Suppressor macrophage treated with lipopolysaccharide for 1 hour (primary cell): ENCODE results near the gene SYT8.
"Not testable (repeated sequence)": the region's sequence is repeated elsewhere in the genome, so short reads cannot be mapped to it uniquely, and the experiment has no call there.

Experiments used
- DNase-seq, 3 donors: peaks; one replicate each; pipeline ENCODE4 v3.0.0-alpha.2; 2020 to 2022

The SYT8 gene, protein sequence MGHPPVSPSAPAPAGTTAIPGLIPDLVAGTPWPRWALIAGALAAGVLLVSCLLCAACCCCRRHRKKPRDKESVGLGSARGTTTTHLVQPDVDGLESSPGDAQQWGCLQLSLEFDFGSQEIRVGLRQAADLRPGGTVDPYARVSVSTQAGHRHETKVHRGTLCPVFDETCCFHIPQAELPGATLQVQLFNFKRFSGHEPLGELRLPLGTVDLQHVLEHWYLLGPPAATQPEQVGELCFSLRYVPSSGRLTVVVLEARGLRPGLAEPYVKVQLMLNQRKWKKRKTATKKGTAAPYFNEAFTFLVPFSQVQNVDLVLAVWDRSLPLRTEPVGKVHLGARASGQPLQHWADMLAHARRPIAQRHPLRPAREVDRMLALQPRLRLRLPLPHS

DNA sequence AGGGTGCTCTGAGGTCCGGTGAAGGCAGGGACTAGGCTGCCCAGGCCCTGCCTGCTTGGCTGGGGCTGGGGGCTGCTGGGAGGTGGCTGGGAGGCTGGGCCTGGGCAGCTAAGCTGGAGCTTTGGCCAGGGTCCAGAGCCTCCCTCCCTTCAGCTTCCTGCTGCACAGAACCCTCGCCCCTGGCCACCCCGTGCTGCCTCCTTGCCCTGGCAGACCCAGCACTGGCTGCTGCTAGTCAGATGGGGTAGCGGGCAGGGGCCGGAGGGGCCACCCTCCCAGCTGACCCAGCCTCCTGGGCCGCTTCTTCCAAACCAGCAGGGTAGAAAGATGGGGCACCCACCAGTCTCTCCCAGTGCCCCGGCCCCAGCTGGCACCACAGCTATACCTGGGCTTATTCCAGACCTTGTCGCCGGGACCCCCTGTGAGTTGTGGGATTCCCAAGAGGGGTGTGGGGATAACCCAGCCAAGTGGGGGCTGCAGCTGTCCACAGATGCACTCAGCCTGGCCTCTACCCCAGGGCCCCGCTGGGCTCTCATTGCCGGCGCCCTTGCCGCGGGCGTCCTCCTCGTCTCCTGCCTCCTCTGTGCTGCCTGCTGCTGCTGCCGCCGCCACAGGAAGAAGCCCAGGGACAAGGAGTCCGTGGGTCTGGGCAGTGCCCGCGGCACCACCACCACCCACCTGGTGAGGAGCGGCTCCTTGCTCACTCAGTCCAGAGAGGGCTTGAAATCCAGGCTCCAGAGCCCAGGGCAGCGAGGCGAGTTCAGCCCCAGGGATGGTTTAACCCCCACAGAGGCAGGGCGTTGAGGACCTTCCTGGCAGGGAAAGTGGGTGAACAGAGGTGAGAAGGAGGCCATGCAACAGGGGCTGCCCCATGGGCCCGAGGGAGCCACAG is at the start of gene SYT8:
TSS of gene SYT8 (plus strand) at position 212 of the 892 bp plus-strand sequence. CDS start at position 328, 116 bp downstream.
- DNase-seq, result no peak

DNA sequence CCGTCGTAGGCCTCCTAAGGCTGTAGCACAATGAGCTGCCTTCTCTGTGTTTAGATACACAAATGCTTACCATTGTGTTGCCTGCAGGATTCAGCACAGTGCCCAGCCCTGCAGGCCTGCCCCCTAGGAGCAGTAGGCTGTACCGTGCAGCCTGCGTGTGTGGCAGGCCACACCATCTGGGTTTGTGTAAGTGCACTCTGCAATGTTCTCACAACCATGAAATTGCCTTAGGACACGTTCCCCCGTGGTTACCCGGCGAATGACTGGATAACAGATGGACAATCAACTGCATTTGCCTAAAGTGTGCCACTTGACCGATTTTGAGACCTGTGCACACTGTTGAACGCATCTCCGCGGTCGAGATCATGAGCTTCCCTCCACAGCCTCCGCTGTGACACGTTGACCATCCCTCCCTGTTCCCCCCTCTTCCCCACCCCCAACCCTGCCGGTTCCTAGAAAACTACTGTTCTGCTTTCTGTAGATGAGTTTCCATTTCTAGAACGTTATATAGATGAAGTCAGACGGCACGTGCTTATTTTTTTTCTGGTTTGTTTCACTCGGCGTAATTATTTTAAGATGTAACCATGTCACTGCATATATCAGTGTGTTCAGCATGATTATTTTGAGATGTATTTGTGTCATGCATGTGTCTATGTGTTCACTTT is 48.9 kb upstream of the SYT8 start:
- peak; percentile 83 to 91 (median 84) for DNase-seq

DNA sequence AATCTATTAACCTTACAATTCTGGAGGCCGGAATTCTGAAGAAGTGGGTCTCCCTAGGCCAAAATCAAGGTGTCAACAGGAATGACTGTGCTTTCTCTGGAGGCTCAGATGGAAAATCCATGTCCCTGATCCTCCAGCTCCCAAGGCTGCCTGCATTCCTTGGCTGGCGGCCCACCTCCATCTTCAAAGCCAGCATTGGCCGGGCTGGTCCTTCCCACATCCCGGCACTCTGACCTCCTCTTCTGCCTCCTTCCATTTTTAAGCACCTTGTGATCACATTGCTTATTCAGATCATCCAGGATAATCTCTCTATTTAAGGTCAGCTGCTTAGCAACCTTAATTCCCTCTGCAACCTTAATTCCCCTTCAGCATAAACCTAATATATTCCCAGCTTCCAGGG is 48.3 kb upstream of the SYT8 start:
- DNase-seq, result no peak

DNA sequence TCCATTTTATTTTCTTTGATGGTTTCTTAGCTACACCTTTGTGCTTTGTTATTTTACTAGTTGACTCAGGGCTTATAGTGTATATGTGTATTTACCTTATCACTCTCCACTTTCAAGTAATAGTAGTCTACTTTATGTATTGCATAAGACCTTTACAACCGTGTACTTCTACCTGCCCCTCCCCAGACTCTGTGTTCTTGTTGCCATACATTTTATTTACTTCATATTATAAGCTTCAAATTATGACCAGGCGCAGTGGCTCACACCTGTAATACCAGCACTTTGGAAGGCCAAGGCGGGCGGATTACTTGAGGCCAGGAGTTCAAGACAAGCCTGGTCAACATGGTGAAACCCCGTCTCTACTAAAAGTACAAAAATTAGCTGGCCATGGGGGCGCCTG is 42.9 kb upstream of the SYT8 start:
- no peak for DNase-seq

DNA sequence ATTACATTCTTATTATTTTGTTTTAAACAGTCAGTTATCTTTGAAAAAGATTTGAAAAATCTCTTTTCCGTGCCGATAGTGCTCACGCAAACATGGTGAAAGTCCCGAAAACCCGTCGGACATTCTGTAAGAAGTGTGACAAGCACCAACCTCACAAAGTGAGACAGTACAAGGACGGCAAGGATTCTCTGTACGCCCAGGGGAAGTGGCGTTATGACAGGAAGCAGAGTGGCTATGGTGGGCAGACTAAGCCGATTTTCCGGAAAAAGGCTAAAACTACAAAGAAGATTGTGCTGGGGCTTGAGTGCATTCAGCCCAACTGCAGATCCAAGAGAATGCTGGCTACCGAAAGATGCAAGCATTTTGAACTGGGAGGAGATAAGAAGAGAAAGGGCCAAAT is 42.3 kb upstream of the SYT8 start:
- peak in 2 of 3 donors; percentile 36 to 39 for DNase-seq

DNA sequence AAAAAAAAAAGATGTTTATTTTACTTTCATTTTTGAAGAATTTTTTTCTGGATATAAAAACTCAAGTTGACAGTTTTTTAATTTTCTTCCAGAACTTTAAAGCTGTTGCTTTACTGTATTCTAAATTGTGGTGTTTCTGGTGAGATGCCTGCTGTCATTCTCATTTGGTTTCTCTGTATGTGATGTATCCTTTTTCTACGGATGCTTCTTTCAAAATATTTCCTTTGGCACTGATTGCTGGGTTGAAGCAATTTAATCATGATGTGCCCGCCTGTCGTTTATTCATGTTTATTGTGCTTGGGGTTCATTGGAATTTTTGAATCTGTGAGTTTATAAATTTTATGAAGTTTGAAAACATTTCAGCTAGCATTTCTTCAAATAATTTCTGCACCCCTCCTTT is 41.7 kb upstream of the SYT8 start:
- no peak for DNase-seq

DNA sequence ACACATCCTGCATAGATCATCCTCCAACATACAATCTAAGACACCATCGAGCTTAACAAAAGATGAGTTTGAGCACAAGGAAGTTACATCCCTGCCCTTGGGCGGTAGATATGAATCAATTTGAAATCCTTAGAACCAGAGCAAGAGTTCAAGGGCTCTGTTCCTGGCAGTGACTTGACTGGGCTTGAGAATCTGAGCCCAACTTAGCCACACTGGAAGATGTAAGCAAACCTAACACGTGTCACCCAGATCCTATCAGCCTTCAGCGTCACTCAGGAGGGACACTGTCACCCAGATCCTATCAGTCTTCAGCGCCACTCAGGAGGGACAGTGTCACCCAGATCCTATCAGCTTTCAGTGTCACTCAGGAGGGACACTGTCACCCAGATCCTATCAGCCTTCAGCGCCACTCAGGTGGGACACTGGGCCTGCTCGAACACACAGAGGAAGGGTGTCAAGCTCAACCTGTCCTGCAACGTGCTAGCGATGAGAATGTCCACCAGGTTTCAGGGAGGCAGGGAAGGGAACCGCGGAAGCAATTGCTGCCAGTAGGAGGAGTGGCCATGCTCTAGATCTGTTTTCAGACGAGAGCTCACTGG is 38.3 kb upstream of the SYT8 start:
- no peak for DNase-seq

DNA sequence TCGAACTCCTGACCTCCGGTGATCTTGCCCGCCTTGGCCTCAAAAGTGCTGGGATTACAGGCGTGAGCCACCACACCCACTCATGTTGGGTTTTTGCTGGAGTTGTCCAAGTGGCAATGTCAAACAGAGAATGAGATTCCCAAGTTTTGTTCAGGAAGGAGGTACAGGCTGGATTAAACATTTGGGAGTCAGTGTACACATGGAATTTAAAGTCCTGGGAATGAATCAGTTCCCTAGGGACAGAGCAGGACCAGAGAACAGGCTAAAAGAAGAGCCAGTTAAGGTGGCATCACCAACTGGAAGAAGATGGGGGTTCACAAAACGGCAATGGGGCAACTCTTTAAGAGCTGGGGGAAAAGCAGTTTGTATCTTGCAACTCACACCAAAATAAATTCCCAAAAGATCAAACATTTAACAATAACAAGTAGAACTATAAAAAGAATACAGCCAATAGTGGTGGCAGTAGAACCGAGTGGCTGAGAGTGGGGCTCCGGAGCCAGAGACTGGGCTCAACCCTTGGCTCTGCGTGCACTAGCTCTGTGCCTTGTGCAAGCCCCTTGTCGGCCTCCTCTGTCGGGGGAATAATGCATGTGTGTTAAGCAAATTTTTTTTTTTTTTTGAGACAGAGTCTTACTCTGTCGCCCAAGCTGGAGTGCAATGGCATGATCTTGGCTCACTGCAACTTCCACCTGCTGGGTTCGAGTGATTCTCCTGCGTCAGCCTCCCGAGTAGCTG is 37.2 kb upstream of the SYT8 start:
- peak in 1 of 3 donors; percentile 5 for DNase-seq

DNA sequence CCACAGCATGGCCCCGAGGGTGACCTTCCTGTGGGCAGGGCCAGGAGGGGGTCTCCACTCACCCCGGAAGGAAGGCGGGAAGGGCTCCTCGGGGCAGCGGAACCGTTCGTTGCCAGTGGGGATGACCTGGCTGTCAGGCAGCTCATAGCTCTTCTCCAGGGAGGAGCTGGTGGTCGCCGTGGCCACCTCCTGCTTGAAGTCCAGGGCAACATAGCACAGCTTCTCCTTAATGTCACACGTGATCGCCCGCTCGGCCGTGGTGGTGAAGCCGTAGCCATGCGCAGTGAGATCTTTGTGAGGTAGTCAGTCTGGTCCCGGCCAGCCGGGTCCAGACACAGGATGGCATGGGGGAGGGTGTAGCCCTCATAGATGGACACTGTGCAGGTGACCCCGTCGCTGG is 31.5 kb upstream of the SYT8 start:
- no peak for DNase-seq

DNA sequence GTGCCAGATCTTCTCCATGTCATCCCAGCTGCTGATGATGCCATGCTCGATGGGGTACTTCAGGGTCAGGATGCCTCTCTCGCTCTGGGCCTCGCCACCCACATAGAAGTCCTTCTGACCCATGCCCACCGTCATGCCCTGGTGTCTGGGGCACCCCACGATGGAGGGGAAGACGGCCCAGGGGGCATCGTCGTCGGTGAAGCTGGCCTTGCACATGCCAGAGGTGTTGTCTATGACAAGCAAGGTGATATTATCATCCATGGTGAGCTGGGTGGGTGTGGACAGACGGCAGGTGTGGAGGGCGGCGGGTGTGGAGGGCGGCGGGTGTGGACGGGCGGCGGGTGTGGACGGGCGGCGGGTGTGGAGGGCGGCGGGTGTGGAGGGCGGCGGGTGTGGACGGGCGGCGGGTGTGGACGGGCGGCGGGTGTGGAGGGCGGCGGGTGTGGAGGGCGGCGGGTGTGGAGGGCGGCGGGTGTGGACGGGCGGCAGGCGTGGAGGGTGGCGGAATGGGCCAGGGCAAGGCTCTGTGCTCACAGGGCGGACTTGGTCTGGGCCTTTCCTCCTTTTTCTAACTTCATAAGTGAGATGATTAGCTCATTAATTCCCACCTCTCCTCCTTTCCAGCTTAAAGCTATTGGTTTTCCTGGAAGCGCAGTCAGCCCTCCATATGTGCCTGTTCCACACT is 30.8 kb upstream of the SYT8 start:
- not testable (repeated sequence) for DNase-seq

DNA sequence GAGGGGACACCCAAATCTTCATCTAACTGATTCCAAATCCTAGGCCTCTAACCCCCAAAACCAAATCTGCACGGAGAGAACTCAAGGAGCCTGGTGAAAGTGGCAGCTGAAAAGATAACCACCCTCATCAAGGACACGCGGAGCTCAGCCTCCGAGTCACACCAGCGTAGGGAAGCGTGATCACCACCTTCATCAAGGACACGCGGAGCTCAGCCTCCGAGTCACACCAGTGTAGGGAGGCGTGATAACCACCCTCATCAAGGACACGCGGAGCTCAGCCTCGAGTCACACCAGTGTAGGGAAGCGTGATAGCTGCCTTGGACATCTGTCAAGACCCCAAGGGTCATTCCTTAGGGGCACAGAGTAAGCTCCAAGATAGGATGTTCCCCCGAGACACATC is 29.3 kb upstream of the SYT8 start:
- no peak for DNase-seq

DNA sequence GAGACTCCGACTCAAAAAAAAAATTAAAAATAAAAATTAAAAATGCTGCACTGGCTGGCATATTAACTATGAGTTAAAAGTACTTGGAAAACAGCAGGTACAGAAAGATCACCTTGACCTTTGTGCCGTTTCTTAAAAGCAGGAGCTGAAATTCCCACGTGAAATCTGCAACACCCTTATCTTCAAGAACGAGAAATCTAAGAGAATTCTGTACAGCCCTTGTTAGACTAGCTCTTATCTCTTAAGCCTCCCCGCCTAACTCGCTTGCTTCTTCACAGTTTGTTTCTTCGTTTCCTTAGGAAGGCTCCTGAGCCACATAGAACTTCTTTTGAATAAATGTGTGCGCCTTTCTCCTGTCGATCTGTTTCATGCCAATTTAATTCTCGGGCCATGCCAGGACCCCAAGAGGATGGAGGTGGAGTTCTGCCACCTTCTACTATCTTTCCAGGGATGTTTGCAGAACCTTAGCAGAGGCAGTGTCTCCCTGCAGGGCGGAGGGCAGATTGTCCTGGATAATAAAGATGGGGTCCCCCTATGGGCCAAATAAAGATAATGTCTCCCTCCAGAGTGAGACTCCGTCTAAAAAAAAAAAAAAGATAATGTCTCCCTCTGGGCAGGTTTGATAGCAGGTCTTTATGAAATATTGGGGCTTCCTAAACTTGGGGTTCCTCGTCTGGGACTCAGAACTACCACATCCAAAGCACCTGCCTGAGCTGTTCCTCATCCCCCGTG is 27.4 kb upstream of the SYT8 start:
- peak in 1 of 3 donors; percentile 23 for DNase-seq

DNA sequence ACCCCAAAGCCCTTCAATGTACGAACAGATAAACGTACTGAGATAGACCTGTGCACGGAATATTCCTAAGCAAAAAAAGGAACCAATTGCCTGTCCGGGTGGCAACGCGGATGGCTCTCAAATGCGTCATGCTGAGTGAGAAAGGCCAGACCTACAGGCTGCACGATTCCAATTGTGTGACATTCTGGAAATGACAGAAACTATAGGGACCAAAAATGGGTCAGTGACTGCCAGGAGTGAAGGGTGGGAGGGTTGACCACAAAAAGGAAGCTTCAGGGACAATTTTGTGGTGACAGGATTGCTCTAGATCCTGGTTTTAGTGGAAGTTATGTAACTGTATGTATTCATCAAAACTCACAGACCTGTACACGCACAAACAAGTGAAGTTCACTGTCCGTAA is 24.0 kb upstream of the SYT8 start:
- peak; percentile 83 to 89 (median 88) for DNase-seq

DNA sequence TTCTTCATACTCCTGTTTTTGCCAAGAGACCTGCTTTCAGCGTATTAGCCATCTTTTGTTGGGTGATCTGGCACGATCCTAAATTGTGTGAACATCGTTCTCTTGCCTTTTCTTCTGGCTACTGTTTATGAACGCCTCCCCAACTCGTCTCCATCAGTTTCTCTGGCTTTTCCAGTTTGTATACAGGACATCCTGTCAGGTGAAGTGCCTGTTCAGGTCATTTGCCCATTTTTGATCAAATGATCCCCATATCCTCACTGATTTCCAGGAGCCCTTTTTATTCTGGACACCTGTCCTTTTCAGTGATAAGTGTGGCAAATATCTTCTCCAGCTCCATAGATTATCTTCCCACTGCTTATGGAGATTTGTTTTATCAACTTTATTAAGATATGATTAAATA is 22.5 kb upstream of the SYT8 start:
- DNase-seq, result no peak

DNA sequence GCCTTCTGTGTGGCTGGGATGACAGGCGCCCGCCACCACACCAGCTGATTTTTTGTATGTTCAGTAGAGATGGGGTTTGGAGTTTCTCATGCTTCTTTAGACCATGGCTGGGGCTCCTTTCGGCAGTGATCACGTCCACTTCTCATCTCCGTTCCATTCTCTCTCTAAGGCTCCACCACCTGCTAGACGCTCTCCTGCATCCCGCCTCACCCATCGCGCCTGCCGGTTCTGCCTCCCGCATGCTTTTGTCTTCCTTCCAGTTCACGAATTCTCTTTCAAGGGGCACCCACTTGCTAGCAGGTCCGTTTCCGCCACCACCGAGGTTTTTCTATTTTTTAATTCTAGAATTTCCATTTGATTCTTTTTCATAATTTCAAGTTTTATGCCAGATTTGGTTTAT is 22.0 kb upstream of the SYT8 start:
- DNase-seq, result no peak

DNA sequence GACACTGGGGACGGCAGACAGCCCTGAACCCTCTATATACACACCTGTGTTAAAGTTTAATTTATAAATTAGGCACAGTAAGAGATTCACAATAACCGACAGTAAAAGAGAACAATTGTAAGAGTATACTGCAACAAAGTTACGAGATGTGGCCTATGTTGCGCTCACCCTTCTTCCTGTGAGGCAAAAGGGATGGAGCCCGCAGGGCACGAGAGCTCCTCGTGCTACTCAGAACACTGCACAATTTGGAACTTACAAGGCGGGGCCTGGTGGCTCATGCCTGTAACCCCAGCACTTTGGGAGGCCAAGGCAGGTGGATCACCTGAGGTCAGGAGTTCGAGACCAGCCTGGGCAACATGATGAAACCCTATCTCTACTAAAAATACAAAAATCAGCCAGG is 21.4 kb upstream of the SYT8 start:
- DNase-seq, result not testable (repeated sequence)

DNA sequence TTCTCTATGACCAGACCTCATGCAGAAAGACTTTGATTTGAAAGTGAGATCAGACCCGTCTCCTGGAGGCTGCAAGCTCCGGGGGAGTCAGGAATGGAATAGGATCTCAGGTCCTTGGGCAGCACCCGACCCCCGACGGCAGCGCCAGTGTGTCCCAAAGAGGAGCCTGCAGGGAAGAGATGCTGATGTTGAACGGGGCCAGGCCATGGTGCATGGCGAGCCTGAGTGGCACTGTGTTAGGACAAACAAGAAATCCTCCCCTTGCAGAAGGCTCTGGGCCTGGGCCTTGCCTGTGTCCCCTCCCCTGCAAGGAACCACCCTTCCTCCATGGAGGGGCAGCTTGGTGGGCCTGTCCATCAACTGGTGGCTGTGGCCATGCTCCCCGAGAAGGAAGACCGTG is 20.1 kb upstream of the SYT8 start:
- no peak for DNase-seq

DNA sequence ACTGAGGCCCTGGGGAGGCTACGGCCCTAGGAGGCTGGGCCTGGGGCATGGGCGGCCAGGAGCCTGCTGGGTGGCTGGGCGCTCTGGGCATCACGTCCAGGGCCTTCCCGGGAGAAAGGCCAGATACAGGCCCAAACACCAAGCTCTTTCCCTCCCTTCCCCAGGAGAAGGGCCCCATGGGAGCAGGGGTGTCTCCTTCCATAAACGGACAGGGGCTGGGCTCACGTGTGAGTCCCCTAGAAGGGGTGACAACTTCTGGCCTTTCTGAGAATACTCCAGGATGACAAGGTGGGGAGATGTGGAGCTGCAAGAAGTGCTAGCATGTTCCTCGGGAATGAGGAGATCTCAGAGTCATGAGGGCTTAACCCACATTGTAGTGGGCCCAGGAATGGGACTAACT is 19.5 kb upstream of the SYT8 start:
- no peak for DNase-seq

DNA sequence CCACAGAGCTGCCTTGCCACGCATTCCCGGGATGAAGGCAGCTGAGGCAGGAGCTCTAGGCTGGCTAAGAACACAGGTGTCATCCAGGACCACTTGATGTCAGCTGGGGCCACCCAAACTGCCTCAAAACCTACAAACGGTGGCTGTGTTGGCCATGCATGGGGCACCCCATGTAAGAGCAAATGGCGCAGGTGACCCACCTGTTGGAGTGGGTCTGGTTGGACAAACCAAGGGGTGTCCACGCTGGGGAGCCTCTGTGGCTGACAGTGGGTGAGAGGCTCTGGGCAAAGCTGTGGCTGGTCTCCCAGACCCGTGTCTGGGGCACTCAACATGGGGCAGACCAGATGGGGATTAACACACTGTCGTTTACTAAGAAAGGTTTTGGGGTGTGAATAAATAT is 19.0 kb upstream of the SYT8 start:
- DNase-seq, result no peak

DNA sequence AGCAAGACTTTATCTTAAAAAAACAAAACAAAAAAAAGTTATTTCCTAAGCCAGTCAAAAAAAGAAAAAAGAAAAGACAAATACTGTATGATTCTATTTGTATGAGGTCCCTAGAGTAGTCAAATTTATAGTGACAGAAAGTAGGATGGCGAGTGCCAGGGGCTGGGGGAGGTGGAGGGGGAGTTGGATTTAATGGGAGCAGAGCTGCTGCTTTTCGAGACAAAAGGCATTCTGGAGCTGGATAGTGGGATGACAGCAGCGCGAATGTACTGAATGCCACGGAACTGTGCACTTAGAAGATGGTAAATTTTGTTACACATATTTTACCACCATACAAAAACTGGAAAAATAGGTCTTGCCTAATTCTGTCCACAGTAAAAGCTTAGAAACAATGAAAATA is 17.8 kb upstream of the SYT8 start:
- no peak for DNase-seq

DNA sequence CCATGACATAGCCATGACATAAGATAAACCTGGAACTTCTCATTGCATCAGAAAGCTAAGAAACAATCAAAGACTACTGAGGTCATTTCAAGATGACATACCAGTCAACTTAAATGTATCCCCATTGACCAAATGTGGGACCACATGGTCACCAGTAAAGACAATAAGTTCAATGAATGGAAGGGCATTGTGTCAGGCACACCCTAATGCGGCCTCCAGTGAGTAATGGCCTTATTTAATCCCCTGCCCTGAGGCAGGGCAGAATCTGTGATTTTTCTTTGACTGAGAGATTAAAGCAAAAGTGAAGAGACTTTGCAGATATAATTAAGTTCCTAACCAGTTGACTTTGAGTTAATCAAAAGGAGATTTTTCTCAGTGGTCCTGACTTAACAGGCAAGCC is 17.3 kb upstream of the SYT8 start:
- no peak for DNase-seq
